MM.1S (cell line): ENCODE measurements around the gene G3BP1.

Experiments
- EZH2 ChIP-seq: fragments of 300-600 bp; sonication (generic); optimal IDR thresholded peaks from 2 replicates; pipeline ENCODE3; 2017; ENCODE audit warnings: low read depth, mild to moderate bottlenecking, antibody characterized with exemption, low read length, mixed read lengths
- TF ChIP-seq, protein P1 (sequence below): fragments of 300-600 bp; sonication (generic); IDR thresholded peaks from 2 replicates; pipeline ENCODE4 v1.5.1; 2016; ENCODE audit warnings: antibody characterized with exemption, low read length, mixed read lengths

GRCh38 chr5:151743530-151743929 is 28.2 kb upstream of the G3BP1 start:
- TF ChIP-seq, protein P1, sequence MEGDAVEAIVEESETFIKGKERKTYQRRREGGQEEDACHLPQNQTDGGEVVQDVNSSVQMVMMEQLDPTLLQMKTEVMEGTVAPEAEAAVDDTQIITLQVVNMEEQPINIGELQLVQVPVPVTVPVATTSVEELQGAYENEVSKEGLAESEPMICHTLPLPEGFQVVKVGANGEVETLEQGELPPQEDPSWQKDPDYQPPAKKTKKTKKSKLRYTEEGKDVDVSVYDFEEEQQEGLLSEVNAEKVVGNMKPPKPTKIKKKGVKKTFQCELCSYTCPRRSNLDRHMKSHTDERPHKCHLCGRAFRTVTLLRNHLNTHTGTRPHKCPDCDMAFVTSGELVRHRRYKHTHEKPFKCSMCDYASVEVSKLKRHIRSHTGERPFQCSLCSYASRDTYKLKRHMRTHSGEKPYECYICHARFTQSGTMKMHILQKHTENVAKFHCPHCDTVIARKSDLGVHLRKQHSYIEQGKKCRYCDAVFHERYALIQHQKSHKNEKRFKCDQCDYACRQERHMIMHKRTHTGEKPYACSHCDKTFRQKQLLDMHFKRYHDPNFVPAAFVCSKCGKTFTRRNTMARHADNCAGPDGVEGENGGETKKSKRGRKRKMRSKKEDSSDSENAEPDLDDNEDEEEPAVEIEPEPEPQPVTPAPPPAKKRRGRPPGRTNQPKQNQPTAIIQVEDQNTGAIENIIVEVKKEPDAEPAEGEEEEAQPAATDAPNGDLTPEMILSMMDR, result no peak
- no peak for TF ChIP-seq EZH2
